Mononuclear cell (primary cell): ENCODE results near the gene HOXD12. TPM values are rescaled to one million over a fixed set of nuclear protein-coding genes. Genes with fewer than 3 reads are reported as not detected.

Experiments
- H3K27me3 ChIP-seq: 2 replicates; pipeline ENCODE4 v1.6.0; 2011; ENCODE audit warnings: low read length, control low read depth; ENCODE audit not compliant: insufficient read depth
- H3K4me1 ChIP-seq: 2 replicates; pipeline ENCODE4 v1.5.1; 2011; ENCODE audit warnings: mild to moderate bottlenecking, low read length, control low read depth; ENCODE audit not compliant: insufficient read depth
- H3K4me3 ChIP-seq: 2 replicates; pipeline ENCODE4 v1.5.1; 2011; ENCODE audit warnings: mild to moderate bottlenecking, low read length, moderate library complexity
- H3K9me3 ChIP-seq: 2 replicates; pipeline ENCODE4 v1.5.1; 2011; ENCODE audit warnings: low read depth, mild to moderate bottlenecking, control low read depth, low read length
- total RNA-seq: library from RNA; depleted of rRNA; stranded (reverse); fragments of >200 nt; gene quantifications from one replicate; pipeline ENCODE4 v1.2.3, GENCODE V29; 2012

Gene HOXD12
- total RNA-seq, 1 donor: not detected

- peaks cover 27% of the 10 kb centered on the region for H3K4me1 ChIP-seq
- peaks cover 92% of the 10 kb centered on the region for H3K27me3 ChIP-seq
- no peaks in the 10 kb centered on the region for H3K9me3 ChIP-seq
- H3K4me3 ChIP-seq: no peak overlapping the region
These were observed 34.4 kb downstream of the HOXD12 start for GRCh38 chr2:176134035-176134434.

- Histone ChIP-seq H3K9me3 (no peaks in the 10 kb centered on the region), H3K4me3 (no peak overlapping the region), H3K27me3 (peaks cover 96% of the 10 kb centered on the region), H3K4me1 (peaks cover 23% of the 10 kb centered on the region)
These were observed 35.4 kb downstream of the HOXD12 start for GRCh38 chr2:176135035-176135440.

GRCh38 chr2:176136374-176137251 is 37.0 kb downstream of the HOXD12 start:
- Histone ChIP-seq H3K4me1 (peaks cover 25% of the 10 kb centered on the region), H3K4me3 (no peak overlapping the region), H3K9me3 (no peaks in the 10 kb centered on the region), H3K27me3 (peaks cover 99% of the 10 kb centered on the region)

- Histone ChIP-seq H3K4me1 (peaks cover 25% of the 10 kb centered on the region), H3K4me3 (no peak overlapping the region), H3K27me3 (peaks cover 99% of the 10 kb centered on the region), H3K9me3 (no peaks in the 10 kb centered on the region)
These were observed 37.6 kb downstream of the HOXD12 start for GRCh38 chr2:176137252-176137580.

GRCh38 chr2:176137906-176138305 is 38.3 kb downstream of the HOXD12 start:
- no peaks in the 10 kb centered on the region for H3K9me3 ChIP-seq
- peaks cover 99% of the 10 kb centered on the region for H3K27me3 ChIP-seq
- peaks cover 18% of the 10 kb centered on the region for H3K4me1 ChIP-seq
- no peak overlapping the region for H3K4me3 ChIP-seq

- Histone ChIP-seq H3K4me1 (peaks cover 18% of the 10 kb centered on the region), H3K27me3 (peaks cover 99% of the 10 kb centered on the region), H3K4me3 (no peak overlapping the region), H3K9me3 (no peaks in the 10 kb centered on the region)
These were observed 38.9 kb downstream of the HOXD12 start for GRCh38 chr2:176138526-176138922.

- Histone ChIP-seq H3K4me1 (peaks cover 18% of the 10 kb centered on the region), H3K27me3 (peaks cover 99% of the 10 kb centered on the region), H3K9me3 (no peaks in the 10 kb centered on the region), H3K4me3 (no peak overlapping the region)
These were observed 39.5 kb downstream of the HOXD12 start for GRCh38 chr2:176138923-176139660.

- no peak overlapping the region for H3K4me3 ChIP-seq
- H3K9me3 ChIP-seq: no peaks in the 10 kb centered on the region
These were observed 40.3 kb downstream of the HOXD12 start for GRCh38 chr2:176139661-176140512.

GRCh38 chr2:176140513-176141317 is 41.1 kb downstream of the HOXD12 start:
- Histone ChIP-seq H3K4me3 (no peak overlapping the region), H3K9me3 (no peaks in the 10 kb centered on the region), H3K4me1 (peaks cover 18% of the 10 kb centered on the region), H3K27me3 (peaks cover 96% of the 10 kb centered on the region)

More at GRCh38 chr2:176139661-176140512, 40.3 kb downstream of the HOXD12 start:
- H3K4me1 ChIP-seq: peaks cover 18% of the 10 kb centered on the region
- peaks cover 96% of the 10 kb centered on the region for H3K27me3 ChIP-seq

GRCh38 chr2:176142281-176142680 is 42.7 kb downstream of the HOXD12 start:
- H3K4me1 ChIP-seq: peaks cover 11% of the 10 kb centered on the region
- H3K4me3 ChIP-seq: no peak overlapping the region
- peaks cover 96% of the 10 kb centered on the region for H3K27me3 ChIP-seq
- no peaks in the 10 kb centered on the region for H3K9me3 ChIP-seq

- Histone ChIP-seq H3K9me3 (no peaks in the 10 kb centered on the region), H3K4me3 (no peak overlapping the region), H3K4me1 (peaks cover 7% of the 10 kb centered on the region), H3K27me3 (peaks cover 96% of the 10 kb centered on the region)
These were observed 45.7 kb downstream of the HOXD12 start for GRCh38 chr2:176145085-176145969.

- no peaks in the 10 kb centered on the region for H3K9me3 ChIP-seq
- peaks cover 96% of the 10 kb centered on the region for H3K27me3 ChIP-seq
- H3K4me3 ChIP-seq: no peak overlapping the region
- peaks cover under 1% of the 10 kb centered on the region for H3K4me1 ChIP-seq
These were observed 46.5 kb downstream of the HOXD12 start for GRCh38 chr2:176146101-176146500.

- Histone ChIP-seq H3K9me3 (no peaks in the 10 kb centered on the region), H3K4me1 (no peaks in the 10 kb centered on the region), H3K4me3 (no peak overlapping the region), H3K27me3 (peaks cover 96% of the 10 kb centered on the region)
These were observed 47.0 kb downstream of the HOXD12 start for GRCh38 chr2:176146645-176147044.
